GM21381 (cell line): ENCODE data around the gene CYP11A1.

ENCODE experiments used
- ATAC-seq: cut with Tn5 transposase; IDR thresholded peaks from one replicate; pipeline ENCODE4 v1.9.1; 2021; ENCODE audit warnings: mild to moderate bottlenecking, moderate library complexity; ENCODE audit not compliant: unreplicated experiment

CYP11A1 gene

DNA sequence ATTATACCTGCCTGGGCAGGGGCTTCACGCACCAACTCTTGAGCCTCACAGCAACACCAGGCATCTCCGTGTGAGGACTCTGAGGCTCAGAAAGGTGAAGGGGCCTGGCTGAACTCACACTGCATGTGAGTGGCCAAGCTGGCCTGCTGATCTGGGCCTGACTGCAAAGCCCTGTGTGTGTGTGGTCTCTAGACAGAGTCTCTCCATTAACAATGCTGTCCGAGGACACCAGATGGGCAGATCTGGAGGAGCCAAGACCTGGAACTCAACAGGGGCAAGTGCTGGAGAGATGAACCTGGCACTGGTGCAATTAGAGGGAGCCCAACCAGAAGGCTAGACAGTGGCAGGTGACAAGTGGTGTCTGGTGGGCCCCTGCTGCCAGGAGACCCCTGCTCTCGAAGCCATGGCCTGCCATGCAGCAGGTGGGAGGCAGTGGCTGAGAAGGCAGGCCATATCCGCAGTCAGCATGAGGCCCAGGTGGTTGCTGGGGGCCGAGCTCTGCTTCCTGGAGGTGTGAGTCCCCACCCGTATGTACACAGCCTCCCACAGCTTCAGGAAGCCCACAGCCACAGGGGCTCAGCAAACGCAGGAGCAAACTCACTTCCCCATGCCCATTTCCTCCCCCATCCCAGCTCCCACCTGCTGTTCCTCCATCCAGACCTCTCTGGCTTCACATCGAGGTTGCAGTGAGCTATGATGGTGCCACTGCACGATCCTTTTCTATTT is 39.0 kb downstream of the CYP11A1 start:
- no peak for ATAC-seq

DNA sequence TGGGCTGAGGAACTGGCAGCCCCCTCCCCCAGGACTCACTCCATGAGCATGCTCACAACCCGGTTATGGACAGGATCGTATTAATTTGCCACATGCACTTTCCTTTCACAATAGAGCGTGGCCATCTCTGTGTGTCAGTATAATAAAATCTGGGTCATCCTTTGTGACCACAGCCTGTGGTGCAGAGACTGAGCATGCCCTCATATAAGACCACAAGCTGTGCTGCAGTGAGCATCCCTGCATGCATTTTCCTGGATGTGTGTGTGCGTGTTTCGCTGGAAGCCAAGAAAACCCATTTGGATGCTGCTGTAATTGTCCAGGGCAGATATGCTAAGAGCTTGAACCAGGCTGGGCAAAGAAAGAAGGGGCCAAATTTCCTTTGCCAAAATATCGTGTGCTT is 39.7 kb downstream of the CYP11A1 start:
- no peak for ATAC-seq

DNA sequence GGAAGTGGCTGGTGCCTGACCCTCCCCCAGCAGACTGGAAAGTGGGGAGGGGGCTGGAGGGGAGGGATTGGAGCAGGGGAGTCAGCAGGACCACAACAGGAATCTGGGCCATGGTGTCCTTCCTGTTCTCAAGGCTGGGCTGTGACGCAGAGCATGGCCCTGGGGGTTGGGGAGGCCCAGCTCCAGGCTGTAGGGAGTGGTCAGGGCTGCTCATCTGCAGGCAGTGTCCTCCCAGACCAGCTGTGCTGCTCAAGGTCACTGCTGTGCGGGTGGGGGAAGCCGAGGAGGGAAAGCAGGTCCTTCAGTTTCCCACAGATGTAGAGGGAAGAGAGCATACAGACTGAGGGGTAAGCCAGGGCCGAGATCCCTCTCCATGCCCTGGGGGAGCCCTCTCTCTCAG is 40.7 kb downstream of the CYP11A1 start:
- no peak for ATAC-seq

DNA sequence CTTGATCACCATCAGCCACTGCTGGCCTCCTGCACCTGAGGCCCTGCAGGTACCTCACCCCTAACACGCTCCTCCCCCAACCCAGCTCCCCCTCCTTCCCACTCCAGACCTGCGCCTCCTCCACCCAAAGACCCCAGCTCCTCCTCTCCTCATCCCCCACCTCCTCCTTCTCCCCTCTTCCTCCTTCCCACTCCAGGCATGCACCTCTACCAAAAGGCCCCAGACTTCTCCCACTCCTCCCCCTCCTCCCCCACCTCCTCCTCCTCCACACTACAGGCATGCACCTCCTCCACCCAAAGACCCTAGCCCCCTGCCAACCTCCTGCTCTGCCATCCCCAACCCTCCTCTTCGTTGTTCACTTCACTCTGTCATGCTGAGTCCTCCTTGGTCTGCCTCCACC is 42.7 kb downstream of the CYP11A1 start:
- ATAC-seq = no peak

DNA sequence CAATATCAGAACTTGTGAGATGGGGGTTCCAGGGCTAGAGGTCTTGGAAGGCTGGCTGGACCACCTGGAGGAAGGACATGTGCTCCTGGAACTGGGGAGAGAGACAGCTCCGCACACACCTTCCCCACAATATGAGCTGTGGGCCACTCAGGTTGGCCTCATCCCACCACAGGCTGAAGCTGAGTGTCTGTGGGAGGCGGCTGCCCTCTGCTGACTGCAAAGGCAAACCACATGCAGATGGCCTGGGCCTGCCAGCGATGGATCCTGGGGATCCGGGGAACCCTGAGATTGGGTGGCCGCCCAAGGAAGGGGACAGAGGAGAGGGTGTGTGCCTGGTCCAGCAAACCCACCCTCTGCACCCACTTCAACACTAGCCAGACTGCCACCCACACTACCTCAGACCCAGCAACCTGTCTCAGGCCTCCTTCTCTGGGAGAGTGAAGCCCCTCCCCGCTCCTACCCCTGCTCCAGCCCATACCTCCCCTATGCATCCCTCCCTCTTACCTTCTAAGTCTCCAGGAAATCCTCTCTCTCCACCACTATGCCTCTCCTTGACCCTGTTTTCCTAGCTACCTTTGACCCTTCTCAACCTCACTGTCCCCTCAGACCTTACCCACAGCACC is 44.8 kb downstream of the CYP11A1 start:
- no peak for ATAC-seq

DNA sequence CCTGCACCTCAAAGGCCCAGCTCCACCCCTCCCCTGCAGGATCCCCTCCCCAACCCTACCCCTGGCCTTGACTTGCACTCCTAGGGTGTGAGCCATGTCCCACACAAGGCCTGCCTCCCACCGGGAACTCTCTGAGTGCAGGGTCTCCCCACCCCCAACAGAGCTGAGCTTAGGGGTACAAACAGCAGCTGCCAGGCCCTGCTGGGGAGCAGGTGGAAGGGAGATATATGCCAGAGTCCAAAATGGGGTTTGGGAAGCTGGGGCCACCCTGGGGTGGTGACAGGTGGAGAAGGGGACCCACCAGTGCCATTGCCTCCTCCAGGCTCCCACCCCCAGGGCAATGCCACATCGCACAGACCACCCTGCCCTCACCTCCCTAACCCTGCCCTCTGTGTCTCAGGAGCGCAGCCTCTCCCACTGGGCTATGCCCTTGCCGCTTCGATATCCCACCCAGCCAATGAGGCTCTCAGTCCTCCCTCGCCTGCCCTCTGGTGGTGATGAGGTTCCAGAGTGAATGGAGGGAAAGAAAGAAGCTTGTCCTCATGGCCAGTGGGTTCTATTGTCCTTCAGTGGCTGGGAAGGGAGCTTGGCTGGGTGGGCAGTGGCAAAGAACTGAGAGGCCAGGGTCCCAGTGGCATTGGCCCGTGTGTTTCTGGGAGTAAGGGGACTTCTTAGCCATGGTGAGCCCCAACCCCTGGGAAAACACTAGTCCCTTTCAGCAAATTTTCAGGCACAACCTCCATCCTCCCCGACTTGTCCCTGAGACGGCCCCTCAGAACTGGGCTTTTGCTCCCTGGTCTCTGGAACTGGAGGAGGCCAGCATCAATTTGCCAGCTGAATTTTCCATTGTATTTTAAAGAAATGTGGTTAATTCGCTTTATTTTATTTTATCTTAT is 46.8 kb downstream of the CYP11A1 start:
- no peak for ATAC-seq

DNA sequence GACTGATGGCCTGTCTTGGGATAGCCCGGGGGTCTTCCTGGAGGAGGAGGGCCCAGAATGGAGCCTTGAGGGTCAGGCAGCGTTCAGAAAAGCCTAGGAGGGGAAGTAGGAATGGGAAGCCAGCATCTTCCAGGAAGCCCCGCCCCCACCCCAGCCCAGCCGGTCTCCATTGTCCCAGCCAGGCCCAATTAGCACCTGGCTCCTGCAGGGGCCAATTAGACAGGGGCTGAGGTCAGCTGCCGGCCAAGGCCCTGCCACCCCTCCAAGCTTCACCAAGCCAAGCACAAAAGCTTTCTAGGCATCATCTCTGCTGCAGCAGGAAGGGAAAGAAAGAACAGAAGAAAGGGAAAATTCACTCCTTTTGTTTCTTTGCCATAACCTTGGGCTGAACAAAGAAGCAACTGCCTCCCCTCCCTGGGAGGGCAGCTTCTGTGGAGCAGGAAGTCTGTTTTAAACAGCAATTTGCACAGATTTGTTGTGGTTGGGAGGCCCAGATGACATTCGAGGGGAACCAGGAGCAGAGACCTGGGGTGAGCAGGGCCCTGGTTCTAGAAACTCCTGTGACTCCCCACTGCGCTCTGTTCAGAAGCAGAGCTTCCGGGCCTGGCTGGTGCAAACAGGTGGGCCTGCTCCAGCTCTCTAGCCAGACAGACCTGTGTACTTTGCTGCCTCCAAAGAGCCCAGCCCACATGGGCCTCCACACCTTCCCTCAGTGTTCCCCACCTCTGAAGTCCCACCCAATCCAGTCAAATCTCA is 47.7 kb downstream of the CYP11A1 start:
- ATAC-seq = no peak

DNA sequence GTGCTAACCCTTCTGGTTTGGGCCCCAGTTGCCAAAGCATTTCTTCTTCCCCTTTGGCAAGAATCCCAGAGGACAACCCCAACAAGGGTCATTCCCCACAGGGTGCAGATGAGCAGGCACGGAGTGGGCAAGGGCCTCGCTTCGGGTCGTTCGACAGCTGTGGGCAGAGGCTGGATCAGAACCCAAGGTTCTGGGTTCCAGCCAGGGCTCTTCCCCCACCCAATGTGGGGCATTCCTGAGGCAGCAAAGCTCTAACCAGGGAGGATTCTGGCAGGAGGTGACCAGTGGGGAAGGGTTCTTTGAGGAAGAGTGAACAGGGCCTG is 48.3 kb downstream of the CYP11A1 start:
- no peak for ATAC-seq

DNA sequence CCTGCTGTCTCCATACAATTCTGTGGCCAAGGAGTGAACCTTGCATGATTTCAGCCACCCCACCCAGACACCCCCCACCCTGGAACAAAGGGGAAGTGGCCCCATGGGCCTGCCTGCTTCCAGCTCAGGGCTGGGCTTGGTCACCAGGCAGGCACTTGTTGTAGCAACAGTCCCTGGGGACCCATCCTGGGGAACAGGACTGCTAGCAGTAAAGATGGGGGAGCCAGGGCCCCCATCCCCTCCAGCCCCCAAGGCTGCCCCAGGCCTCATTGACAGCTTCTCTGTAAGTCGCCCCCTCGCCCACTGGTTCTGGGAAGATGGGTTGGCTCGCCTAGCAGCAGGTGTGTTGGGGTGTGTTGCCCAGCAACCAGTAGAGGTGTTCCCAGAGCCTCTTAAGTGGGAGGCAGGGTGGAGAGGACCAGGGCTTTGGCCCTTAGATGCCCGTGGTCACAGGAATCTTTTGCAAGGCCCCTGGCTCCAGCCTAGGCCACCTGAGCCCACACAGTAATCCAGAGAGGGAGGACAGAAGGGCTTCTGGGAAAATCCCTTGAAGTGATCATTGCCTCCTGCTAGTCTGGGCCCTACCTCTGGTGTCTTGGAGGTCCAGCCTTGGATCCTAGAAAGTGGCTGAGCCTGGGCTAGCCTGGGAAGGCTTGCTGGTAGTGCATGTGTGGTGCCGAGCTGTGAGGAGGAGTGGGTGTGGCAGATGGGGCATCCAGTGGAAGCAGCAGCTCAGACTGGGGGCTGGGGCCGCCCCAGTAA is 48.9 kb downstream of the CYP11A1 start:
- ATAC-seq = no peak

DNA sequence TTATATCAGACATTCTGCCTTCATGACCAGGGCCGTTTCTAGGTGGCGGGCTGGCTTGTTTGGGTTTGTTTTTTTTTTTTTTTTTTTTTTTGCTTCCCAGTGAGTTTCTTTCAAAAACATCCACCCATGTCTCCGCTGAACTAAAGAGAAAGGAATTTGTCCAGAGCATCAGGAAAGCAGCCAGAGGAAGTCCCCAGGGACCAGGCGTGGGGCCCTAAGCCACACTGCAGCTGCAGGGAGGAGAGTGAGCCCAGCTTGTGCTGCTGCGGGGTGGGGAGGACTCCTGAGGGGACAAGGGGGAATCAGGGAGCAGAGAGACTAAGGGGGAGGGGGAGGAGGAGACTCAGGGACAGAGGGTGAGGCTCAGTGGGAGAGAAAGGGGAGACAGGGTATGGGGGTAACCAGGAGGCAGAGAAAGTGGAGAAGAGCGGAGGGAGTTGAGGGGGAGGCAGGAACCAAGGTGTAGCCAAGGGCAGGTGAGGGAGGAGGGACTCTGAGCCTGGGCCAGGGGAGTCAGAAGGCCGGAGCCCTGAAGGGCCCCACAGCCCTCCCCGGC is 49.5 kb downstream of the CYP11A1 start:
- no peak for ATAC-seq

DNA sequence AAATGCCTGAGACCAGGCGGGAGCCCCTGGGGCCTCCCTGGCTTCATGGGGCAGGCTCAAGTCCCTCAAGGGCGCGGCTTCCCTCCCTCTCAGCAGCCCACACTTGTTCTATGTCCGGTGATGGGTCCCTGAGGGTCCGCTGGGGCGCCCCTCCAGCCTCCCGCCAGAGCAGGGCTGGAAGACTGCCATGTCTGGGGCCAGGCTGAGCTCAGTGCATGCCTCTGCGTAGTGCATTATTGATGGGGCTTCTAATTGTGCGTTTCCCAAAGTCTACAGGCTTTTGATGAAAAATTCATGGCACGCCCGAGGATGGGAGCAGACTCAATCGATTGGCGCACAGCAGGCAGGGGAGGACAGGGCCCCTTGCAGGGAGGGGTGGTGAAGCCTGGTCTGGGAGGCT is 51.3 kb downstream of the CYP11A1 start:
- ATAC-seq = no peak

DNA sequence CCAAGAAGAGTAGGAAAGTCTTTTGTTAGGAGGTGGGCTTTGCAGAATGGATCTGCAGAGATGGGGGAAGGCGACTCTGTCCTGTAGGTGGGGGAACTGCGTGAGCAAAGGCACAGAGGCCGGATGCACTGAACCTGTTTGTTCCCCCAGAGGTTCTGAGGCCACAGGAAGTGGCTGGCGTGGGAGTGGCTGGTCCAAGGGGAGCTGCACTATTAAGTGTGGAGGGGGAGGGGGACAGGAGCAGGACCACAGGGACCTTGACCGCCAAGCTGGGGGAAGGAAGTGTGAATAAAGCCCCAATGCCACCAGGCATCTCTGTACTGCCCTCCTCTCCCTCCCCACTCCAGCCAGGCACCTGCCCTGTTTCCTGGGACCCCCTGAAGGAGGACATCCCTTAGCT is 51.8 kb downstream of the CYP11A1 start:
- ATAC-seq = no peak

DNA sequence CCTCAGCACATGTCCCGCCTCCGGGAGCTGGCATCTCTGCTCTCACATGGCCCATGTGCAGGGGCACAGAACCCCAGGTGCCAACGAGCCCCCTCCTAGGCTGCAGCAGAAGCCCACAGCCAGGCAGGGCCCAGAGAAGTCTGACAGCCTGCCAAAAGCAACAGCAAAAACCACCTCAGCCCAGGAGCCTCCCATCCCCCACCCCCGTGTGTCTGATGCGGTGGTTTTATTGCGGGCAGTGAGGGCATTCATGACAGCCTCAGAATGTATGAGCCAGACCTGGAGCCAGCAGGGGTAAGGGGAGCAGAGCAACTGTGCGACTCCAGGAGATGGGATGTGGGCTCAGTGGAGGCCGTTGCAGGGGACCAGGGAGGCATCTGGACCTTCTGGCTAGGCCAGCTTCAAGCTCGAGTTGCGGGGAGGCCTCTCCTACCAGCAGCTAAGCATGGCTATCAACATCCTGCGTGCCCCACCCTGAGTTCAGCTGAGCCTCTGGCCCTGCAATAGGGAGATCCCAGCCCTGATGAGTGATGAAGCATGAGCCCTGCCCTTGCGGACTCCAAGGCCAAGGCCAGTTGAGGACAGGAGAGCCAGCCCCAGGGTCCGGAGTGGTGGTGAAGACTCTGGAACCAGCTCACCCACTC is 52.5 kb downstream of the CYP11A1 start:
- no peak for ATAC-seq

DNA sequence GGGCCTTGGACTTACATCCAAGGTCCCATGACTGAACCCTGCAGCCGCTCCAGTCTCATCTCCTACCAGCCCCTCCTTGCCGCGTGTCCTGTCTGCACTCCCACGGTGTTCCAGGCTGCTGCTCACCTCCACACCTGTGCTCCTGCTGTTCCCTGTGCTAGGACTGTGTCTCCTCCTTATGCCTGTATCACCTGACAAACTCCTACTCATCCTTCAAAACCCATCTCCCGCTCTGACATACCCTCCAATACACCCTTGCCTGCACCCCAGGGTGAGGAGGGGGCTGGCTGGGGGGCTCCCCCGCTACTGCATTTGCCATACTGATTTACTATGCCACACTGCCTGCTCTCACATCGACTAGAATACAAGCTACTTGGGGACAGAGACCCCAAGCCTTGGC is 53.6 kb downstream of the CYP11A1 start:
- ATAC-seq = no peak

DNA sequence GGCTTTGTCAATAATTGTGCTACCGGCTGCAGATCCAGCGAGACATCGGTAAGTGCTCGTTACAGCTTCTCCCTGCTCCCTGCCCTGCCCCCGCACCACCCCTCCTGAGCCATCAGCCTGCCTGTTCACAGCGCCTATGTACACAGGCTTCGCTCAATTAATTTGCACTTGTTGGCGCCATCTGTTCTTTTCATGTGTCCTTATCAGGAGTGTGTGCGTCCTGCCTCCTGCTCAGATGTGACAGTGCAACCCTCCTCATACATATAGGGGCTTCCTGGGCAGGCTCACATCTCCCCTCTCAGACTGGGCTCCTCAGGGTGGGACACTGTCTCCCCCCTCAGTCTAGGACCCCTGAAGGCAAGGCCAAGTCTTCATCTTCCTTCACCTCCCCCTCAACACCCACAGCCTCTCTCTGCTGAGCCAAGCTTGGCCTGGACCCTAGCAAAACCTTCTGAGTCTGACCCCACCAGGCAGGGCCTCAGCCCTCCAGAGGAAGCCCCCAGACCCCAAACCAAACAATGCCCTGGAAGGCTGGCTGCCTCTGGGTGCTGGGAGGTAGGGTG is 54.9 kb downstream of the CYP11A1 start:
- no peak for ATAC-seq

DNA sequence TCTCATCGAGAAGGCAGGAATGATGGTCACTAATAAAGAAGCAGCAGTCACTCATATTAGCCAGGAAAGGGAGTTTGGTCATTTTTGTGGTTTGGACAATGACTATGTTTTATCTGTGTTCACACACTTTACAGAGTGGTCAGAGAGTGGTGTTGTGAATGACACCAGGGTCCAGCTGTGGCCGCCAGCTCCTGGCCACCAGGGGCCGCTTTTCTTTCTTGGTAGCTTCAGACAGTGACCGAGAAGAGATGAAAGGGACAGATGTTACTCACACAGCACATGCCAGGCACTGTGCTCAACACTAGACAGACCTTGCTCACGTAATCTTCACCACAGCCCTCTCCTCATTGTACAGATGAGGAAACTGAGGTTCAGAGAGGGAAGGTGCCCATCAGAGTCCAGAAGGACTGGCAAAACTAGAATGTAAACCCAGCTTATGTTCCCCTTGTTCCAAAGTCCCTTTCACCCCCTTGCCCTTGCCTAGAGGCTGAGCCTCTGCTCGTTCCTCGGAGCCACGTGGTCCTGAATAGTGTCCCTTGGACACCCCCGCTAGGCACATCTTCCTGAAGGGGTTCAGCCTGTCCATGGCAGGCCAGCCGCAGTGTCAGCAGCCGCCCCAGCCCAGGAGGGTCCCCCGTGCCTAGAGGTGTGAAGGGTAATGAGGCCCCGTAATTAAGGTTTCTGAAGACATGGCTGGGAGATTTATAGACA is 55.6 kb downstream of the CYP11A1 start:
- no peak for ATAC-seq

DNA sequence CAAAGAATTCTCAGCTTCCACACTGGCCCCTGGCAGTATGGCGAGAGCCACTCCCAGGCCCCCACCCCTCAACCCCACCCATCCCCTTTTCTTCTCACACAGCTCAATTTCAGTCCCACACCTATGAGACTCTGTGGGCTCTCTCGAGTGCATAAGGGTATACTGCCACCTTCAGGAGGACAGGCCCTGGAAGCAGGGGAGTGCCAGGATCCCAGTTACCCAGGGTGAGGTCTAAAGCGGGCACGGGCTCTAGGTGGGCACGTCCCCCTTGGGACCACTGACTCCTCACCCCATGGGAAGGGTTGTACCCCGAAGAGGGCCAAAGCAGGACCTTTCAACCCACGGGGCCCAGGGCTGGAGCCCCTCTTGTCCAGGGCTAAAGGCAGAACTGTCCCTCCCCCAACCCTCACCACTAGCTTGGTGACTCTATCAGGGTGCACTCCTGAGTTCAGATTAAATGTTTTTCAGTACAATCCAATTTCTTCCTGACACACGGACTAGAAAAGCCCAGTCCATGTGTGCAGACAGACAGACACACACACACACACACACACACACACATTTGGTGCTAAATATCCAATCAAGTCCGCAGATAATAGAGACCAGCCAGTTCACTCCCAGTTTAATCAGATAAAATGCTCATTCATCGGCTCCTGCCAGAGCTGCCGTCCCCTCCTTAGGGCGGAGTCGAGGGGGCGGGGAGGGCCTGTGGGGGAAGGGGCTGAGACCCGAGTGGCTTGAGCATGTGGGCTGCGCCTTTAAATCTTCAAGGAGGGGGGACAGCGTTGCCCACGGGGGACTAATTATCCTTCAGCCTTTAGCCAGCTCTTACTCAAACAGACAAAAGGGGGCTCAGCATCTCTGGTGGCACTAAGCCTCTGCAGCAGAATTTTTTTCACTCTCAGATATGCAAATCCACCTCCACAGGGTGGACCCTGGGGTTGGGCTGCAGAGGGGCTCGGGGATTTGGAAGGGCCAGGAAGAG is 59.3 kb downstream of the CYP11A1 start:
- ATAC-seq = no peak

DNA sequence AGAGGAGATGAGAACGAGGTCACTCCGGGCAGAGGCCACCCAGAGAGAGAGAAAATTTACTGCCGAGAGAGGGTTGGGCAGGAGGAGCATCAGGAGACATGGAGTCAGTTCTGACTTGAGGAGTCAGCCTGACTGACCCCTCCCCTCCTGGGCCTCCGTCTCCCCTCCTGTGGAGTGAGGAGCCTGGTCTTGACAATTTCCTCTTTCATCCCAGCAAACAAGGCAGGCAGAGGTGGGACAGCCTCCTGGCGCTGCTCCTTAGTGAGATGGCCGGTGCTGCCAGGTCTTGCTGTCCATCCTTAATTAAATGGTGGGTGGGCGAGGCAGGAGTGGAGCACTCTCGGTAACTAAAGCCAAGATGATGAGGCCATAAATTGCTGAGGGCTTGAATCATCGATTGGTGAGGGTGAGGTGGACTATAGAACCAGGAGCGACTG is 60.6 kb downstream of the CYP11A1 start:
- no peak for ATAC-seq
